ENCODE results near the gene PDE4D. TPM values are rescaled to one million over a fixed set of nuclear protein-coding genes. Genes with fewer than 3 reads are reported as not detected.
A peak's percentile ranks its signal among the peaks of the same experiment; 100 is the strongest.

PDE4D gene
- total and polyA plus RNA-seq, 2 donors (not counting 3 experiments of a cell fraction or from before 2014, with no cell fraction given), result 34.5 to 51.2 TPM

- peak; percentile 12 for DNase-seq (ENCODE audit: low read depth, low spot score)
- Histone ChIP-seq H4K20me1 (replicated peaks; ENCODE audit: control insufficient read depth, extremely low read depth, insufficient read depth, low read length) (peaks cover 5% of the 10 kb centered on the region), H3K27me3 (ENCODE audit: control insufficient read depth in 2 of 2, insufficient read depth in 2 of 2, low read length in 2 of 2) (no peaks in the 10 kb centered on the region), H3K4me3 (replicated peaks in 1 of 3; ENCODE audit: insufficient read depth in 1 of 3, low read depth in 1 of 3, low read length in 3 of 3) (no peak overlapping the region), H3K4me1 (ENCODE audit: control insufficient read depth, extremely low read depth, insufficient read depth, low read length) (no peaks in the 10 kb centered on the region), H3K4me2 (ENCODE audit: insufficient read depth, low read length) (no peak overlapping the region), H3K27ac (ENCODE audit: insufficient read depth, low read depth, low read length) (no peak overlapping the region), H2AFZ (ENCODE audit: low read depth, low read length) (no peak overlapping the region), H3K9me1 (replicated peaks; ENCODE audit: control insufficient read depth, extremely low read depth, insufficient read depth, low read length) (peaks cover 2% of the 10 kb centered on the region), H3K36me3 (ENCODE audit: control insufficient read depth in 2 of 2, extremely low read depth in 1 of 2, insufficient read depth in 2 of 2, low read length in 2 of 2) (no peaks in the 10 kb centered on the region), H3K79me2 (ENCODE audit: control insufficient read depth, insufficient read depth, low read length) (no peaks in the 10 kb centered on the region), H3K9ac (replicated peaks; ENCODE audit: extremely low read depth, insufficient read depth, low read length) (no peak overlapping the region), H3K9me3 (replicated peaks; ENCODE audit: control insufficient read depth, insufficient read depth, low read length) (no peaks in the 10 kb centered on the region)
- TF ChIP-seq MYC (IDR thresholded peaks at IDR 0.05; ENCODE audit: low read depth, low read length) (no peak), MAX (IDR thresholded peaks at IDR 0.05; ENCODE audit: insufficient read depth, insufficient read length) (no peak), POLR2A (IDR thresholded peaks at IDR 0.05; ENCODE audit: low read depth, low read length) (no peak), GATA2 (IDR thresholded peaks at IDR 0.05; ENCODE audit: insufficient read depth, insufficient read length, low read depth, low read length) (no peak), EZH2 (IDR thresholded peaks at IDR 0.05; ENCODE audit: borderline replicate concordance, low read depth, low read length, severe bottlenecking) (no peak), CTCF (IDR thresholded peaks at IDR 0.05; ENCODE audit: extremely low read depth in 1 of 2, insufficient read depth in 1 of 2, low read depth in 1 of 2, low read length in 2 of 2) (no peak), JUN (IDR thresholded peaks at IDR 0.05; ENCODE audit: borderline replicate concordance, insufficient read depth, insufficient read length, low read depth) (no peak), POLR2AphosphoS5 (IDR thresholded peaks at IDR 0.05; ENCODE audit: insufficient read depth, low read depth, low read length) (no peak), FOS (IDR thresholded peaks at IDR 0.05; ENCODE audit: borderline replicate concordance, insufficient read depth, low read length) (no peak)
- POLR2A ChIA-PET, result no interaction called here
- BruUV-seq (replicated peaks), result no TSS peak
- FAIRE-seq, result no peak
- intact Hi-C loops (cut with micrococcal nuclease), result no loop called here
- CTCF ChIA-PET, result interaction anchor here (0.8 kb wide), 1 partner anchor 22 kb away, joined by 3 read pairs; no protein-coding TSS in a partner anchor
- dilution Hi-C loops (cut with MboI; ENCODE audit: extremely low pct_ligation_motif_present, low sequenced_read_pairs), result no loop called here
Observed at GRCh38 chr5:59483971-59484472, 409.5 kb downstream of the PDE4D start.

All from endothelial cell of umbilical vein (primary cell).